HepG2 (cell line): ENCODE measurements around the gene WNT3A. TPM values are rescaled to one million over a fixed set of nuclear protein-coding genes. Genes with fewer than 3 reads are reported as not detected.

Source experiments
- CREB1 ChIP-seq, 2 experiments: fragments of 450-650 bp in 1 of 2; IDR thresholded peaks; 2 replicates each; pipeline ENCODE4 v1.6.1; 2016 to 2017; ENCODE audit warnings: control low read depth in 1 of 2, mild to moderate bottlenecking in 1 of 2, missing compliant biosample characterization in 1 of 2, missing genetic modification characterization in 1 of 2
- DZIP1 ChIP-seq: sonication (generic); formaldehyde crosslinking; IDR thresholded peaks from 2 replicates; pipeline ENCODE4 v1.5.0; 2020; ENCODE audit warnings: mild to moderate bottlenecking, missing genetic modification reagents
- FOXA1 ChIP-seq, 2 experiments: fragments of 450-650 bp in 1 of 2; sonication (generic) in 1 of 2; formaldehyde crosslinking in 1 of 2; IDR thresholded peaks; 2 replicates each; pipeline versions ENCODE4 v1.4.0 to v1.6.1; 2016 to 2020; ENCODE audit warnings: missing genetic modification reagents in 1 of 2
- KAT7 ChIP-seq: IDR thresholded peaks from 2 replicates; pipeline ENCODE4 v1.6.1; 2018; ENCODE audit warnings: borderline replicate concordance, missing compliant biosample characterization
- KDM4B ChIP-seq: sonication (generic); formaldehyde crosslinking; IDR thresholded peaks from 2 replicates; pipeline ENCODE4 v1.4.0; 2020; ENCODE audit warnings: missing genetic modification reagents
- MEIS1 ChIP-seq: sonication (generic); formaldehyde crosslinking; IDR thresholded peaks from 2 replicates; pipeline ENCODE4 v1.9.0; 2021; ENCODE audit warnings: mild to moderate bottlenecking, missing genetic modification reagents, moderate library complexity, borderline replicate concordance
- NFIB ChIP-seq: sonication (generic); formaldehyde crosslinking; IDR thresholded peaks from 2 replicates; pipeline ENCODE4 v1.9.0; 2021; ENCODE audit warnings: missing genetic modification reagents, mild to moderate bottlenecking, borderline replicate concordance
- POLR2AphosphoS2 ChIP-seq: IDR thresholded peaks from 2 replicates; pipeline ENCODE4 v1.6.1; 2011; ENCODE audit warnings: low read depth, low read length, improper control_type of control experiment
- SRSF4 ChIP-seq: fragments of 200-400 bp; formaldehyde crosslinking; IDR thresholded peaks from one replicate; pipeline ENCODE4 v1.6.1; 2018; ENCODE audit warnings: mild to moderate bottlenecking, low read depth, low read length, moderate library complexity; ENCODE audit not compliant: poor library complexity, severe bottlenecking
- ZBTB49 ChIP-seq: sonication (generic); formaldehyde crosslinking; IDR thresholded peaks from 2 replicates; pipeline ENCODE4 v1.4.0; 2020; ENCODE audit warnings: missing genetic modification reagents, borderline replicate concordance
- ZBTB8A ChIP-seq: sonication (generic); formaldehyde crosslinking; IDR thresholded peaks from 2 replicates; pipeline ENCODE4 v1.4.0; 2020; ENCODE audit warnings: mild to moderate bottlenecking, low read depth, missing genetic modification reagents, borderline replicate concordance
- ZNF407 ChIP-seq: sonication (generic); formaldehyde crosslinking; IDR thresholded peaks from one replicate; pipeline ENCODE4 v1.5.1; 2020; ENCODE audit warnings: mild to moderate bottlenecking, missing genetic modification reagents; ENCODE audit errors: not compliant biosample characterization
- polyA plus RNA-seq, 8 experiments: library from polyadenylated mRNA; depleted of rRNA in 3 of 8; stranded (reverse) in 7 of 8; unstranded in 1 of 8; fragments of >200 nt; fragmentation: Illumina TruSeq in 4 of 8; extraction: Trizol in 4 of 8; gene quantifications; 2 replicates each; pipeline versions ENCODE4 v1.2.1 to v1.2.3, GENCODE V29; 2011 to 2016; ENCODE audit warnings: low read depth in 4 of 8, missing spikeins in 1 of 8, mixed read lengths in 1 of 8; ENCODE audit not compliant: insufficient read depth in 1 of 8
- total RNA-seq, 5 experiments: library from RNA; depleted of rRNA; stranded (reverse); fragments of >200 nt; fragmentation: Illumina TruSeq; extraction: Trizol; gene quantifications; 2 replicates each; pipeline ENCODE4 v1.2.3, GENCODE V29; 2016; ENCODE audit warnings: low read depth in 1 of 5

WNT3A gene
- total and polyA plus RNA-seq, 2 of the 13 experiments (the other 11 are each of a cell fraction or from before 2014, with no cell fraction given) = not detected

- no peak for TF ChIP-seq ZNF407 (CRISPR knock-in tag)
- no peak for TF ChIP-seq ZBTB49 (CRISPR knock-in tag)
- TF ChIP-seq FOXA1 (IDR thresholded peaks at IDR 0.05) = no peak
- TF ChIP-seq FOXA1 (CRISPR knock-in tag; IDR thresholded peaks at IDR 0.05) = 0 out of 2 replicates have a peak, but pooled peaks have one; percentile 40
- no peak; the same call in 1 of the 2 replicates for TF ChIP-seq KDM4B (CRISPR knock-in tag)
- TF ChIP-seq CREB1 (IDR thresholded peaks at IDR 0.05) = peak; percentile 99
- TF ChIP-seq CREB1 (CRISPR knock-in tag; IDR thresholded peaks at IDR 0.05) = peak; percentile 100
- 0 out of 2 replicates have a peak, but pooled peaks have one; percentile 48 for TF ChIP-seq POLR2AphosphoS2
- TF ChIP-seq ZBTB8A (CRISPR knock-in tag) = no peak
- TF ChIP-seq SRSF4 = no peak
- peak; percentile 88 for TF ChIP-seq MEIS1 (CRISPR knock-in tag)
- no peak for TF ChIP-seq NFIB (CRISPR knock-in tag)
- TF ChIP-seq KAT7 (CRISPR knock-in tag) = peak; percentile 51; the same call in 1 of the 2 replicates
- TF ChIP-seq DZIP1 (CRISPR knock-in tag) = no peak
Measured at GRCh38 chr1:228109073-228109961, 102.5 kb downstream of the WNT3A start, which contains the start of gene MRPL55 (continued).
